Central memory CD4-positive, alpha-beta T cell (primary cell): ENCODE data around the gene SLC35E1.

Experiments used
- DNase-seq: peaks from one replicate; pipeline ENCODE4 v3.0.0; 2022

Gene SLC35E1

DNA sequence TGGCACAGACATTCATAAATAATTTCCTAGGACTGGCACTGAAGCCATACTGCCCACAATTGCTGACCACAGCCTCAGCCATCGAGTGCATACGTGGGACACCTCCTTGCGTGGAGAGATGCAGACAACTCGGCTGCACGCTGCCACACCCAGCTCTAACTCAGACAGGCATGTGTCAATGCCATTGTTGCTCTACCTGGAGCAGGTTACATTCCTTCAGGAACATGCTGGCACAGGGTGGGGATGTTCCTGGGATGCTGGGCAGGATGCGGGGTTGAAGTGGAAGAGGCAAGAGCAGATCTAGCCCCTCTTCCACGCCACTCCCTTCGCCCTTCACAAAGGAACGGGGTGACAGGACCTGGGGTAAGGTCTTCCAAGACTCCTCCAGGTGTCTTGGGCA lies 24.2 kb upstream of the SLC35E1 start:
- DNase-seq, result no peak

DNA sequence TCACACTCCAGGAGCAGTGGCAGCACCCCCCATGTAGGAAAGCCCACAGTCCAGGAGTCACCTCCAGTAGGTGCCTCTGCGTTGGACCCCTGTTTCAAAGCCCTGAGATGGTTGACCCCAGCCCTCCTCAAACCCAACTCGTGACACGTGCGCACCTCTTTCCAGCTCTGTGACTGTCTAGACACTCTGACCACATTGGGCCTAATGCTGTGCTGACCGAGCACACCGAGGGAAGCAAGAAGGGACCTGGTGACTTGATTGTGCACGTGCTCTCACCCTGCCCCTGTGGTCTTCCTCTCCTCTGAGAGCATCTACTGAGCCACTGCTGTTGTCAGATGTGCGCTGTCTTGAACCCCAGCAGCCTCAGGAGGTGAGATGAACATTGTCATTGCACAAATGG lies 22.9 kb upstream of the SLC35E1 start:
- no peak for DNase-seq

DNA sequence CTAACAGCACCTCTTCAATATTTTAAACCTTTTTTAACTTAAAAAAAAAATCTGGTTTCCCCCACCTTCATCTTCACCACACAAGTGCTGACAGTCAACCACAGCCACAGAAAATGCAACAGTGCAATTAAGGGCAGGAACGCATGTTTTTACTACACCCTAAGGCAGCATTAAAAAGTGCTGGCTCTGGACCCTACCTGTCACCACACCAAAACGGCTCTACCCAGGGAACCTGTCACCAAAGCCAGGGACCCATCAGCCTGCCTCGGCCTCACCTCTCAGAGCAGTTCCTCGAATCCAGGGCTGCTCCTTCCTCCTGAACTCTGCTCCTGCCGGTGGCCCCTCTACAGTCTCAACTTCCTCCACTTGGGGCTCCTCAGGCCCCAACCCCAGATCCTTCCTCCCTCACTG lies 22.5 kb upstream of the SLC35E1 start:
- peak; percentile 75 for DNase-seq

DNA sequence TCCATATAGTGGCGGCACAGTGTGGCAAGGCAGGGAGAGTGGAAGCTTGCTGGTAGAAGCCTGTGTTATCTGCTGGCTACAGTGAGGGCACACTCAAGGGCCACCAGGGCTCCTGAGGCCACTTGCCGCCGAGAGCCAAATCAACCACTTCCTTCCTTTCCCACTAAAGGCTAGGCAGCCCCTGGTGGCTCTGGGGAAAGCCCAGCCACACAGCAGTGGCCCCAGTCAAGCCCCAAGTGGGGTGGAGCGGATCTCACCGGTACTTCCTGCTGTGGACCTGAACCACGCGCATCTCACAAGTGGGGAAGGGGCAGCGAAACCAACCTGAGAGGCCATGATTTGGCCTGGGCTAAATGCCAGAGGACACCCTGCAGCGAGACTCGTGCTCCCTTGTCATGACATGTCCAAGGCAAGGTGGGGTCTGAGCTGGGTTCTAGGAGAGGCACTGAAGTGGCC lies 21.9 kb upstream of the SLC35E1 start:
- peak; percentile 52 for DNase-seq

DNA sequence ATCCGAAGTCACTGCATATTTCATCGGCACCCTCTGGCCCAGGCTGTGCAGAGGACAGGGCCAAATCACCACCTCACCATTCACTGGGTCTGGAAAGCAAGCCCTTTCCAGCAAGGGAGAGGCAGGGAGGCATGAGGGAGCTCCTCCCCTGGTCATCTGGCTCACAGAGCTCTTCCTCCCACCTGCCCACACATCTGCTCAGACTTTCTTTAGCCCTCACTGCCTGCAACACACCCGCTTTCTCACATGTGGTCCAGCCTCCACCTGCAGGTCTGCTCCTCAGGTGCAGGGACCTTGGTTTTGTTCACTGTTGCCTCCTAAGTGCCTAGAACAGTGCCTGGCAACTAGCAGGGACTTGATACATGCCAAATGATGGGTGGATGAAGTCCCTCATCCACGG lies 21.0 kb upstream of the SLC35E1 start:
- DNase-seq, result no peak

DNA sequence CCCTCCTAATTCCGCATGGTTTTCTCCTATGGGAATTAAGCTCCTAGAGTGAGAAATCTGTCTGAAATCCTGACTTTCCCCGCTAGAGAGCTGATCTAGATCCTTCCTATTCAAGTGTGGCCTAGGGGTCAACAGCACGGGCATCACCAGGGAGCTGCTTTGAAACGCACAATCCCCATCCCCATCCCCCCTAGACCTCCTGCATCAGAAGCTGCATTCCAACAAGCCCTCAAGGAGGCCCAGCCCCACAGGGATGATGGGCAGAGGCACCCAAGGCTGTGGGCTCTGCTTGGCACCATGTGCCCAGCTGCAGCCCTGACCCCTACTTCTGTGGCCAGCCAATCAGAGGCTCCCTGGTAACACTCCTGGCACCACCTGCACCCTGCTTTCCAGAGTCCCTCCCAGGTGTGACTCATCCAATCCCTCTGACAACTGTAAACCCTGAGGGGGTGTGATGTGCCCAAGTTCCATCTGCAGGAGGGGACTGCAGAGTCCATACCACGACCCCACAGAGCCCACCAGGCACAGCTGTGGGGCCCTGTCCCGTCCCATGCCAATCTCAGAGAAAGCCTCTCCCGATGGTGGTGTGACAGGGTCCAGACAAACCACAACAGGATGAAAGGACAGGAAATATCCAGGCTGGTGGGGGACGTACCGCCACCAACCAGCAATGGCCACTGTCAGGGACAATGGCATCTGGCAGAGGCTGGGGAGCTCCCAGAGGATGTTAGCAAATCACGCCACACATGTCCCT lies 19.8 kb upstream of the SLC35E1 start:
- DNase-seq, result no peak

DNA sequence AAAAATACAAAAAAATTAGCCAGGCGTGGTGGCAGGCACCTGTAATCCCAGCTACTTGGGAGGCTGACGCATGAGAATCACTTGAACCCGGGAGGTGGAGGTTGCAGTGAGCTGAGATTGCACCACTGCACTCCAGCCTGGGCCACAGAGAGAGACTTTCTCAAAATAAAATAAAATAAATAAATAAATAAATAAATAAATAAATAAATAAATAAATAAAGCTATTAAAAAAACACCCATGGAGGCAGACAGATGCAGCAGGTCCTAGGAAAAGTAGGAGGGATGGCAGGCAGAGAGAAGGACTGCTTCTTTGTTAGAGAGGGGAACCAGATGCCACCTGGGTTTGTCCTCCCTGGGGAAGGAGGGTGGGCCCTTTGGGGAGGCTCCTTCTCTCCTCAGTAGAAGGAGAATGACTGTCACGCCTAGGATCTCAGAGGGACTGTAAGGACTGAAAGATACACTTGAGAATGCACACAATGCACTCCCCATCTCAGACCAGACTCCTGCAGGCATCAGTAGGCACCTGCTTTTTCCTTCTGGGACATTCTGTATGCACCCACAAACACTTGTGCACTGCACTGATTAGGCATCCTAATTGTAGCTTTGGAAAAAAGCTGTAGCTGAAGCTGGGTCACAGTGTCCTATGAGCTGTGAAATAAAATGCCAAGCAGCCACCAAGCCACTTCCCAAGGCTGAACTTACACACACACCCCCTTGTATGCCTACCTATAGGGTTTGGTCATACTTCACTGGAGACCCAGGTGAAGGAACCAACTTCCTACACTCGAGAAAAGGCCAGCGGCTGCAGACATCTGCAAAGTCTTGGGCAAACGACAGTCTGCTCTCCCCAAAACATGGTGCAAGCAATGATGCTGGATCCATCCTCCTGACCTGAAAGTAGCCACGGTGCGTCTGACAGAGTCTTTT lies 18.9 kb upstream of the SLC35E1 start:
- no peak for DNase-seq

DNA sequence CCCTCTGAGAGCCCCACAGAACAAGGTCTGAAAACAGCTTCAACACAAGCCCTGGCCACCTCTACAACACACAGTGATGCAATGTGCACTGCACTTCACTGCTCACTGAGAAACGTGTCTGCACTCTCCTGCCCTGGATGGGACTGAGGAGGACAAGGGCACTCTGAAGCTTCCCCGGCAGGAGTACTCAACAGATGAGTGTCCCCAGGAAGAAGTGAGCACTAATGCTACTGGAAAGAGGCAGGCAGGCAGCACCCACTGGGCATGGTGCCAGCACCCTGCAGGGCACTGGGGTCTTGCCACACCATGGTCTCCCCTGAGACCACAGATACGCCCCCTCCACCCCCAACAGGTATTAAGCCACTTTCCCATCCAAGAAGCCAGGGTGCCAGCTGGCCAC lies 17.7 kb upstream of the SLC35E1 start:
- DNase-seq, result no peak

DNA sequence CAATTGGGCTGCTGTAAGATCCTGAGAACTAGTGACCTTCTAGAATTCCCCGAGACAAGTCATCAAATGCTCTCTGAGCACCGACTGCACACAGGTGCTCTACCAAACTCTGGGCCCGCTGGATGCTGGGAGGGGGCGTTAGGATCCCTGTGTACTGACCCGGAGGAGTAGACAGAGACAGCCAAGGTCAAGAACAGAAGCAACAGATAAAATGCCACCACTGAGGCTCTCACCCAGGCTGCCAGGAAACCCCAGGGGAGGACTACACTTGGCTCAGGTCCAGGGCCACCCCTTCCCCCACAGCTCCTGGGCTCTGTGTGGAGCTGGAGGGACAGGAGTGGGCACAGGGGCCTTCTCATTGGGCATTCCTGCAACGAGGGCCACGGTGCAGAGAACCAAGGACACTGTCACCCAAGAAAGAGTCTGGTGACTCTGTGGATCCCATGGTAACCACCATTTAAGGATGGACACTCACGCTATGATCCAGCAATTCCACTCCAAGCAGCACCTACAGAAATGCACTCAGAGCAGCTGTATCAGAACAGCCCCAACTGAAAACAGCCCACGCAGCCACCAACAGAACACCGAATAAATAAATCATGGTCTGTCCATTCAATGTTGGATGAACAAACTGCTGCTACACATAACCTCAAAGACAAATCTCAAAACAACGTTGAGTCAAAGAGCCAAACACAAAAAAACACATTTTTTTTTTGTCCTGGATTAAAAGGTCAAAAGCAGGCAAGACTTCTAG lies 16.8 kb upstream of the SLC35E1 start:
- DNase-seq, result no peak

DNA sequence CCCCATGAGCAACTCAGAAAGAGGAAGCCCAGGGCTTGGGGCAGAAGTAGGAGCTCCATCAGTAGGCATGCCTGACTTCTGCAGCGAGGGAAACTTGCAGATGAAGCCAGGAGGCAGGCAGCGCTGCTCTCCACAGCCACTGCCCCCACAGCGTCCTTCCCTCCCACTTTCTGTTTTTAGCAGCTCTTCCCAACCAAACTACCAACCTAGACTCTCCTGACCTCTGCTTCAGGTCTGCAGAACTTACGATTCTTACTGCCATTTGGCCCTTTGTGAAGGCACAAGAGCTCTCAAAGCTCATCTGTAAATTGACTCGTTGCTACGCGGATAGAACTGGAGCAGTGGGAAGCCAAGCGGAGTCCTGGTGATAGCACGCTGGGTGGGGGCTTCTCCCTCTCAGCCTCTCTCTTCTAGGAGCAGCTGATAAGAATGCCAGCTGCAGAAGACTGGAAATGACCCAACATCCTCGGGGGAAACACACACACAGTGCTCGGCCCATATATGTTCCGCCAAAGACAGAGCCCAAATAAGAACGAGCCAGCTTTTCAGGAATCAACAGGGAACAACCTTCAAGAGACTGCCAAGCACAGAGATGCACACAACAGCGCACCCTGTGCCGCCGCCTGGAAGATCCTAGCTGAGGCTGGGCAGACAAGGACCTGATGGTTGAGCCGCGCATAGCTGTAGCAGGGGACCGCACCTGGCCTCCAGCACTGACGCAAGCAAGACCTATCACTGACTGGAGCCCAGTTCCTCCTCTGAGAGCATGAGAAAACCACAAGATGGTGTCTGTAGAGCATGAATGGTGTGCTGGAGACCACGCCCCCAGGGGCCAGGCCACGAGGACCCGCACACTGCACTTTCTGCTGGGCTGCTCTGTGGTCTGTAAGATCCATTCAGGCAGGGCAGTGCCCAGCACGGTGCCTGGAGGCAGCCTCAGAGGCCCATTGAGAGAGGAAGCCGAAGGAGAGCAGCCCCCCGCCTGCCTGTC lies 15.9 kb upstream of the SLC35E1 start:
- DNase-seq, result peak; percentile 79

DNA sequence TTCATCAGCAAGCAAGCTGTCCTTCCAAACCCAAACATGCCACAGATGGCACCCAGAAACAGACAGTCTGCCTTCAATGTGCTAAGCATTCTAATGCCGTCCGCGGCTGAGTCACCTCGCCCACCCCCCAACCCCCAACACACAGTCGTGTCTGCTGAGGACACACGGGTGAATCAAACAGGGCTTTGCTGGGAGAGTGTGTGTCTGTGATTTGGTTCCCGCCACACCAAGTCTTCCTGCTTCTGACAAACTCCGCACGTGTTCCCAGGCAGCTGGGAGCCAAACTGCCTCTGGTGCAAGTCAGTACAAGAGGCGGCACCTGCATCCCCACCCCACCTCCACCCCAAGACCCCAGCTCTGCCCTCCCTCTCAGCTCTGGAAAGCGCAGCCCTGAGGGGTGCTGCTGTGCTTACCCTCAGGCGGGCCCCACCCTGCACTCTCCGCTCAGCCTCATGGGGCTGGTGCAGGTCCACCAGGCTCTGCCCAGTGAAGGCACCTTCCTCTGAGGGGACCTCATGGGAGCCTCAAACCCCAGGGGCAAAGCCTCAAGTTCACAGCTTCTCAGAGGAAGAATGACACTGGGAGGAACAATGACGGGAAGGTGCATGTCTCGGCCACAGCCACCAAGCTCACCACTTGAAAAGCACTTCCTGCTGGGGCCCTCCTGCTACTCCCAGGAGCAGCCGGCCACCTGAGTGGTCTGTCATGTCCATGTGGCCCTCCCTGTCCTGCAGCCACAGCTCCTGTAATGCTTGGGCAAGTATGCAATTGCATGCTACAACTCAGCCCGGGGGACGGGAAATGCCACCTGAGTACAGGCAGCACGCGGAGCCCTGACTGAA lies 15.0 kb upstream of the SLC35E1 start:
- peak; percentile 58 for DNase-seq

DNA sequence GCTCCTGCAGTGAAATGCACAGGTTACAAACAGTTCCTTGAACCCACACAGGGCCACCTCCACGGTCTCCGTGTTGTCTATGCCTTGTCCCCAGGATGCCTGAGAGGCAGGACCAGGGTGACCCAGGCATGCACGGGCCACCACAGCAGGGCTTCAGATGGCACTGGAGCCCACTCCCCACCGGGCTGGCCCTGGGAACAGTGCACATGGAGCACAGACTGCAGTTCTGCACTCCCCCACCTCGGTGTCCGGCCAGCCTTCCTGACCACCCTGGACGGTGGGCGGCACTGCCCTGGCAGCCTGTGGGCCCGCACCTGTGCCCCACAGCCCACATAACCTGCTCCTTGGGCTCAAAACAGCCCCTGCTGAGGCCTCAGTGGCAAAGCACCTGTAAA lies 14.3 kb upstream of the SLC35E1 start:
- DNase-seq, result no peak

DNA sequence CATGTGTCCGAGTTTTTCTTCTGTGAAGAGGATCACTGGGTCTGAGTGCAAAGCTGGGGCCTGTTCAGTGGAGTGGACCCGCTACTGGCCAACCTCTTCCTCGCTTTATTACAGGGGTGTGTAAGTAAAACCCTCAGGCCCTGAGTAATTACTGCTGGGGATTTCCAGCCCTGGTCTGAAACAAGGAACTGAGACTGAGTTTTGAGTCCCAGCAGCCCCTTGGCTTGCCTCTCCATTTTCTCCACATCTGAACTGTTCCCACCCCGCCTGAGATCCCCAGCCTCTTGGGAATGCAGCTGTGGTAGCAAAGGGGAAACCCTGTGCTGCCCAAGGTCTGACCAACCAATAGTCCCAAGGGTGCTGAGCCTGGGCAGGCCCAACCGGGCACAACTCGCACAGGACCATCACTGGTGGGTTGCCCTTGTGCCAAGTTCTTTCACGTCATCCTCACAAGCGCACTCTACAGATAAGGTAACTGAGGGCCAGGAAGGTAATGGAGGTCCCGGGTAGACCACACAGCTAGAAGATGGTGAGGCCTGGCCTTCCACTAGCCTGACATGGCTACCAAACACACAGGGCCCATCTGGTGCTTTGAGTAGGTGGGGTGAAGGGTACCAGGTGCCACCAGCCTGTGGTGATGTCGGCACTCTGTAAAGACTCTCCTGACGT lies 13.7 kb upstream of the SLC35E1 start:
- DNase-seq, result peak; percentile 31

DNA sequence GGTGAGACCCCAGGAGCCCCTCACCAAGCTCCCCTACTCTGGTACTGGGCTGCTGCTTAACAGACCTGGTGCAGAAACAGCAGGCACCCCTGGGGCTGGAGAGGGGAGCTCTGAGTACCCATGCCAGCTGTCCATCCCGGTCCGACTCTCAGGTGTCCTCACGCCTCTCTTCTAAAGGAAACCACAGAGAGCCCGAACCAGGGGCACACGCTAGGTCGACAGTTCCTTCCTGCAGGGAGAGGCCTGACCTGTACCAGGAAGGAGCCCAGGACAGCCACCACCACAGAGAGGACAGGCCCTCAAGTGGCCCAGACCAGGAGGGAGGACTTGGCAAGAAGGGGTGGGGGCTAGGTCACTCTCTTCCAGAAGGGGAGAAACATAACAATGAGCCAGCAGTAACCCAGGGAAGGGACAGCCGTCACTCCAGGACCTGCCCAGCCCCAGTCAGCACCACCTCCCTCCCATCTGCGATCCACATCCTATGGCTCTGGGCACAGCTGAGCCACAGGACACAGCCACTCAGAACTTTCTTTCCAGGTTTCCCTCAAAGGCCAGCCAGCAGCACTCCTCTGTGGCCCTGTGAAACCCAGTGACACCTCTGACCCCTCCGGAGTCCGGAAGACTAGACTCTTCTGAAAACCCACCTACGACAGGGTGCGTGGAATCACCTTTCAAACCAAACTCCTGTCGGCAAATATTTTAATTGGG lies 13.0 kb upstream of the SLC35E1 start:
- DNase-seq, result no peak

DNA sequence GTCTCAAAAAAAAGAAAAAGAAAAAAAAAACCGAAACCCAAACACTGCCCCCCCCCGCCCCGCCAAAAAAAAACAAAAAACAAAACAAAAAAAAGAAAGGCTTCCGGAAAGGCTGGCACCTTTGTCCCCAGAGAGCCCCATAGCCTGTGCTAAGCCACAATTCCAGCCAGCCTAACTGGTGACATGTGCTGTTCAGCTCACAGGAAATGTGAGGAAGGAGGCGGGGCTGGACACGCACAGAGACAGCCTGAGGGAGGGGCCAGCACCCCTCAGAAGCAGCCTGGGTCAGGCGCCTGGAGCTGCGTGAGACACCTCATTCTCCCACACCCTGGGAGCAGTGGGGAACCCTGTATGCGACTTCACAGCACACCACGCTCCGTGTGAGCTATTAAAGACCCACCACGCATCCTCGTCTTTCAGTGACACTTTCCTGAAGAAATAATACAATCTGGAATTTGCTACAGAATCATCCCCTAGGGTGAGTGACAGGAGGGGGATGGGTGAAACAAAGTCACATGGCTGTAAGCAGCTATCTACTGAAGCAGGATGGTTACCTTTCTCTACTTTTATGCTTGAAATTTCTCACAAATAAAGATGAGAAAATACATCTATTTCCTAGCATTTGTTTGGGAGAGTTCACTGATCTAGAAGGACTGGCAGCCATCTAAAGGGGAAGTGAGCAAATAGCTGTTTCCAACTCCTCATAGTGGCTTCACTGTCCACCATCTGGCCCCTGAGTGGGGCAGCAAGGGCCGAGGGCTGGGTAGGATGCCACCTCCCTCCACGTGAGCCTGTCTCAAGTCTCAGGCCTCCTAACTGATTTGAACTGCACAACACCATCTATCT lies 12.3 kb upstream of the SLC35E1 start:
- peak; percentile 95 for DNase-seq

DNA sequence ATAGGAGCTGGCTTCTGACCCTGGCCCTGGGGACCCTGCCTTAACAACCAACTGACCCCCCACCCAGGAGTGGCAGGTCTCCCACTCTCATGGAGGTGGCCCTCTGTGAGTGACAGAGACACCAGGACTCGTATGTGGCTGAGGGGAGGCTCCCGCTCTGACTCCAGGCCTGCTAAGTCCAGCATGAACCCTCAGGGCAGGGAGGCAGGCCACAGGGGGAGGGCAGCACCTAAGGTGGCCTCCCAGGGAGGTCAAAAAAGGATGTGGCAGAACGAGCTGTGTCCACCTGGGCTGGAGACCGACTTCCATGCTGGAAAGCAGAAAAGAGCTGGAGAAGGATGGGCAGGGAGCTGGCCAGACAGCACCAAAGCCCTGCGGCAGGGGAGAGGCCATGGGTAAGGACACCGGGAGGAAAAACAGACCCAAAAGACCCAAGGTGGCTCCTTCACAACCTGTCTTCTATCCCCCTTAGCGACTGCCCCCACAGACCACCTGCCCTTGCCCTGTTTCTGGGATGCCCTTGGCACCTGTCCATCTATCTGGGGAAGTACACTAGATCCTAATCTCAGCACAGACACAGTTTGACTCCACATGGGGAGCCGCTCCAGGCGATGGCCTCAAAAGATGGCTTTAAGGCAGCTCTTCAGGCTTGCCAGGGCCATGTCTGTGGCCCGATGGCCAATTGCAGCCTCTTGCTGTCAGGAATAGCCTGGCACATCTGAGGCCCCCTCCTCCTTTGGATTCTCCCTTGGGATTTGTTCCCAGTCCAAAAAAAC lies 10.5 kb upstream of the SLC35E1 start:
- no peak for DNase-seq

DNA sequence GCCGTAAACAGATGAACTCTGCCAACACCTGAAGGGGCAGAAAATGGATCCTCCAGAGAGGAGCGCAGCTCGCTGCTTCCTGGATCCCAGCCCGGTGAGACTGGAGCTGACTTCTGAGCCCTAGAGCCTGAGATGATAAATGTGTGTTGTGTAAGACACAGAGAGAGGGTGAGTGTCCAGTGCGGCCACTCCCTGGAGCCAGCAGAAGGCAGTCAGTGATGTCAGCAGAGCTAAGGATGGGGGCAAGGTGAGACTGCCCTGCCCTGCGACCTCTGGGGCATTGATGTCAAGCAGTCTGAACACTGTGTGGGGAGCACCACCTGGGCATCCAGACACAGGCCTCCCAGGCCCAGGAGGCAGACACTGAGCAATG lies 9.7 kb upstream of the SLC35E1 start:
- no peak for DNase-seq
